IPS-NIHi7 (cell line): ENCODE measurements around the gene TNNT3.
"Not testable (repeated sequence)": the region's sequence is repeated elsewhere in the genome, so short reads cannot be mapped to it uniquely, and the experiment has no call there.

Experiments
- DNase-seq: peaks from one replicate; pipeline ENCODE4 v3.0.0; 2012; ENCODE audit warnings: mixed read lengths; ENCODE audit errors: extremely low spot score

Gene TNNT3

GRCh38 chr11:1881442-1882264 lies 37.9 kb upstream of the TNNT3 start:
- DNase-seq = no peak

GRCh38 chr11:1882265-1883238 lies 37.0 kb upstream of the TNNT3 start:
- DNase-seq = peak; percentile 98

DNA sequence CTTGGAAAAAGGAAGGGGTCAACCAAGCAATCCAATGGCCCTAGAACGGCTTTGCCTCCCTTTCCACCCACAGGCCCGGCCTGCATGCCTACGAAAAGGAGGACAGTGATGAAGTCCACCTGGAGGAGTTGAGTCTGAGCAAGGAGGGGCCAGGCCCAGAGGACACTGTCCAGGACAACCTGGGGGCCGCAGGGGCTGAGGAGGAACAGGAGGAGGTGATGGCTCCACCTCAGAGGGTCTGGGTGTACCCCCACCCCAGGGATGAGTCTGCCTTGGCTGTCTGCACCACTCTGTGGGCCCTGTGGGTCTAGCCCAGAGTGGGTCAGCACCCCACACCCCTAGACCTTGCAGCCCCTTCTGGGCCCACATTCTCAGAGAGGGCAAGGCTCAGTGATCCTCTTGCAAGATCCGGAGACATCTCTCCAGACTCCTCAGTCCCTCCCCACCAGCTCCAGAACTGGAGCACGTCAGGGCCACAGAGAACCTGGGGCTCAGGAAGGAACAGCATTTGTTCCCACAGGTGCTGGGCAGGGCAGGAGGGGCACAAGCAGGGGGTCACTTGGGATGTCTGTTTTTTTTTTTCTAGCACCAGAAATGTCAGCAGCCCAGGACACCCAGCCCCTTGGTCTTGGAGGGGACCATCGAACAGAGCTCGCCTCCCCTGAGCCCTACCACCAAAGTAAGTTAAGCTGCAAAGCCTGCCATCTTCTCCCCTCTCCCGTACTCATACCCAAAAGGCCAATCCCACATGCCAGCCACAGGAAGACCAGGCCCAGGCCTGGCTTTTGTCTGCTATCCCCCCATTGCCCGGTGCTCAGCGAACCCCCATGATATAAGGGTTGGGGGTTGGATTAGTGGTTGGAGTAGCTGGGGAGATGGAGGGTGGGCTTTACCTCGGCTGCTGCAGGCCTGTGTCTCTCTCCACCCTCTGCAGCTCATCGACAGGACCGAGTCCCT lies 35.9 kb upstream of the TNNT3 start:
- DNase-seq = no peak

- DNase-seq = no peak
Observed at GRCh38 chr11:1884303-1884700, 35.2 kb upstream of the TNNT3 start.

GRCh38 chr11:1886551-1886950 lies 33.0 kb upstream of the TNNT3 start:
- DNase-seq = not testable (repeated sequence)

DNA sequence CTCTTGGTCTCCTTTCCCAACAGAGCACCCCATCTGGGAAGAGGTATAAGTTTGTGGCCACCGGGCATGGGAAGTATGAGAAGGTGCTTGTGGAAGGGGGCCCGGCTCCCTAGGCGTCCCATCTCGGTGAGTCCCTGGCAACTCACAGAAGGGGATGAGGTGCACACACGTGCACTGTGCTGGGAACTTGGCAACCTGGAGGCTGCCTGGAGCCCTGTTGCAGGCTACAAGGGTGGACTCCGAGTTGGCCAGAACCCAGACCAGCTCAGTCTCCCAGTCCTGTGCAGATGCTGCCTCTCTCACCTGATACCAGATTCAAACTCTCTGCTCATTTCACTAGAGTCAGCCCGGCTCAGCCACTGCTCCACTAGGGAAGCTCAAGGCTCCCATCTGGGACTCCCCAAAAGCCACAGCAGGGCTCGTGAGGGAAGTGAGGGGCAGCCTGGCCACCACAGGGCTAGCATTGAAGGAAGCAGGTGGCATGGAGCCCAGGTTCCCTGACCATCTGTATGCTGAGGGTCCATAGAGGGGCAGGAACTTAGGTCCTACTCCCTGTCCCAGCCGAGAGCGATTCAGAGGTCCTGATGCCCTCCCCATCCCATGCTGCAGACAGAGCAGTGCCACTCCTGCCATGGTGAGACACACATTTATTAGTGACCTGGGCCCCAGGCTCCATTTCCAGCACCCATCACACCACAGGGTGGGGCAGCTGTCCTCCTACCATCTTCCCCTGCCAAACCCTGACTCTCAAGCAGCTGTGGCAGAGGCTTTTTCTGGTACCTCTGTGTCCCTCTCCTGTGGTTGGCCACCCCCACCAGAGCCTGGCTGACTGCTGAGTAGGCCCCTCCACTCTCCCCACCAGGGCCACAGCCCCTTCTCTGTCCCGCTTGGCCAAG lies 31.8 kb upstream of the TNNT3 start:
- DNase-seq = no peak

DNA sequence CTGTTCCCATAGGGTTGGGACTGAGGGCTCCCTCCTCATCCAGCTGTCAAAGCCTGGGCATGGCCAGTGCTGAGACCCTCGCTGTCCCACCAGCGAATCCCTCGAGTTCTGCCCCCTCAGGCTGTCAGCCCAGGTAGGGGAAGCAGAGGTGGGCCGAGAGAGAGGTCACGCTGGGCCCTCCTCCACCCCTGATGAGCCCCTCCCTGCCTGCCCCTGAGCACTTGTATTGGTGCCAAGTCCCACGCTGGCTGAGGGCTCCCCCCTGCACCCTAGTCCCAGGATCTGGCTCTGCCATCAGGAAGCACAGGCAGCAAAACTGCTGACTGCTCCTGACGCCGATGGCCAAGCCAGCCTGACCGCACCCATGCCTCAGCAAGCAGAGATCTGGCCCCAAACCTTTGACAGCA lies 31.2 kb upstream of the TNNT3 start:
- no peak for DNase-seq

GRCh38 chr11:1888811-1889210 lies 30.7 kb upstream of the TNNT3 start:
- DNase-seq = no peak

DNA sequence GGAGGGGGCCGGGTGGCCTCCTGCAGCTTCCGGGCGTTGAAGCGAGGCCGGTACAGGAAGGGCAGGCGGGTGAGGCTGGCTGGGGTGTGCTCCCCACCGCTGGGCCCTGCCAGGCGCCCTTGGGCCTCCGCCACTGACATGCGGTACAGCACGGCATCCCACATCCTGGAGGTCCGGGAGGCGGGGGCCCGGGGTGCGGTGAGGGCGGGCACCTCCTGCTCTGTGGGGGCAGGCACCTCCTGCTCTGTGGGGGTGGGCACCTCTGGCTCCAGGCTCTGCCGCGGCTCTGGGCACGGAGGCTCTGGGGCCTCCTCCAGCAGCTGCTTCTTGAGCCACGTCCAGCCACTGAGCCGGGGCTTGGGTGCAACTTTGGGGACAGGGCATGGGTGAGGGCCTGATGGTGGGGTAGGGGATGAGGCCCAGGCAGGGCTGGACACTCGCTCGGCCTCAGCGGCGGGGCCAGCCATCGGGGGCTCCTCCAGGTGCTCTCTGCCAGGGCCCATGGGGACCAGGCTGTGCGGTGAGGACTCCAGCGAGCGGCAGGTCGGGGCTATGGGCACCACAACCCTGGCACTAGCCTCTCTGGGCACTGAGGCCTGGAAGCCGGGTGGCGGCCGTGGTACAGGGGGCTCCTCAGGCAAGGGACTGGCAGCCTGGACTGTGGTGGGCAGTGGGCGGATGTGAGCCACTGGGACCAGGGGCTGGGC lies 30.1 kb upstream of the TNNT3 start:
- no peak for DNase-seq

- no peak for DNase-seq
Observed at GRCh38 chr11:1889941-1890855, 29.3 kb upstream of the TNNT3 start.

DNA sequence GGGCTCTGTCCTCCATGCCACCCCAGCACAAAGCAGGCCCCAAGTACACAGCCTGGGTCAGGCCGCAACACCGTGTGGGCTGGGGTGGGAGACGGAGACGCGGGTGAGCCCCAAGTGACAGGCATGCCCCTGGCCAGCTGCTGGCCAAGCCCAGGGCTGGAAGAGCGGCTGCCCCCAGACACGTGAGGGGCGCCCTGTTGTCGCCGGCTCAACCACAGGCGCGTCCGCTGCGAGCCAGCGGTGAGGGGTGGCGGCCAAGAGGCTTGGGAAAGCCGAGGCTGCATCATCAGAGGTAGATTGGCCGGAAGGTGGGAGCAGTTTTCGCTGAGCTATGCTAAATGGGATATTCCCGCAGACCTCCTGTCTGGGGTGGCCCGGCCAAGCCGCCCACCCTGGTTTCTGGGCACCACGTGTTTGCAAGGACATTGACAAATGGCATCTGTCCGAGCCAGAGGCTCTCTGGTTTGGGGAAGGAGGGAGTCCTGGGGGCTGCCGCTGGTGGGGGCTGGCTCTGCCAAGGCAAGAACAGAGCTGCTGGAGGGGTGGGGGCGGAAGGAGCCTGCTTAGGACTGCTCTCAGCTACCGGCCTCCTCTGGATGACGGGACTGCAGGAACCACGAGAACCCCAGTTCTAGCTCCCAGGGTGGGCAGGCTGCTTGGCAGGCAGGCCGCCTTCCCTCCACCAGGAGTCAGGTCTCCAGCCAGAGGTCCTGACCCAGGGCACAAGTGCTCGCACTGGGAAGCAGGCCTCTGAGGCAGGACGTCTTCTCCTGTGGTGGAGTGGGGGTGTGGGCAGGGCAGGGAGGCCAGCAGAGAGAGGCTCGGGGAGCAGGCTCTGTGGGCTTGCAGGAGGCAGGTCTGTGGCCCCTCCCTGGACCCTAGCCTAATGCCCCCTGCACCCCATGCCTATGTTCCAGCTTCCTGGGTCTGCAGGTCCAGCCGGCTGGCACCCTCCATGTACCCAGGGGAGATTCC lies 28.4 kb upstream of the TNNT3 start:
- peak; percentile 14 for DNase-seq

DNA sequence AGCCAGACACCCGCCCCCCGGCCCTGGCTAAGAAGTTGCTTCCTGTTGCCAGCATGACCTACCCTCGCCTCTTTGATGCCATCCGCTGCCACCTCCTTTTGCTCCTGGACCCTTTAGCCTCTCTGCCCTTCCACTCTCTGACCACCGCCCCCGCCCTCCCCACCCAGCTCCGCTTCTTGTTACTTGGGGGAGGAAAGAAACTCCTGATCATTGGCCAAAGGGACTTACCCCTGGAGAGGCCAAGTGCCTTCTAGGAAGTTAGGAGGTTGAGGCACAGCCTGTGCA lies 27.7 kb upstream of the TNNT3 start, which contains the start of gene PRR33:
PRR33 (minus strand) TSS at position 65 of the 285 bp plus-strand sequence. CDS start 1,311 bp downstream, outside the sequence.
- no peak for DNase-seq

GRCh38 chr11:1892116-1892515 lies 27.4 kb upstream of the TNNT3 start:
- DNase-seq = no peak

GRCh38 chr11:1892558-1892957 lies 26.9 kb upstream of the TNNT3 start:
- no peak for DNase-seq

DNA sequence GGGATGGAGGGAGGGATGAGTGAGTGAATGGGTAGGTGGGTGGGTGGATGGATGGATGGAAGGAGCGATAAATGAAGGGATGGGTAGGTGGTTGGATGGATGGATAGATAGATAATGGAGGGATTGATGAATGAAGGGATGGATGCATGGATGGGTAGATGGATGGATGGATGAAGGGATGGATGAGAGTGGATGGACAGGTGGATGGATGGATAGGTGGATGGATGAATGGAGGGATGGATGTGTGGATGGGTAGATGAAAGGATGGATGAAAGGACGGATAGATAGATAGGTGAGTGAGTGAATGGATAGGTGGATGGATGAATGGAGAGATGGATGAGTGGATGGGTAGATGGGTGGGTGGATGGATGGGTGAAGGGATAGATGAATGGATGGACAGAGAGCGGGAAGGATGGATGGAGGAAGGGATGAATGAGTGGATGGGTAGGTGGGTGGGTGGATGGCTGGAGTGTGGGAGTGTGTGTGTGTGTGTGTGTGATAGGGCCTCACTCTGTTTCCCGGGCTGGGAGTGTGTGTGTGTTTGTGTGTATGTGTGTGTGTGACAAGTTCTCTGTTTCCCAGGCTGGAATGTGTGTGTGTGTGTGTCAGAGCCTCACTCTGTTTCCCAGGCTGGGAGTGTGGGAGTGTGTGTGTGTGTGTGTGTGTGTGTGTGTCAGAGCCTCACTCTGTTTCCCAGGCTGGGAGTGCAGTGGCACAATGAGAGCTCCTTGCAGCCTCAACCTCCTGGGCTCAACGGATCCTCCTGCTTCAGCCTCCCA lies 25.7 kb upstream of the TNNT3 start:
- no peak for DNase-seq

GRCh38 chr11:1894759-1895158 lies 24.7 kb upstream of the TNNT3 start:
- DNase-seq = no peak

- DNase-seq = no peak
Observed at GRCh38 chr11:1896468-1896867, 23.0 kb upstream of the TNNT3 start.
